ENCODE data around the gene LRRC71.

LRRC71 gene

DNA sequence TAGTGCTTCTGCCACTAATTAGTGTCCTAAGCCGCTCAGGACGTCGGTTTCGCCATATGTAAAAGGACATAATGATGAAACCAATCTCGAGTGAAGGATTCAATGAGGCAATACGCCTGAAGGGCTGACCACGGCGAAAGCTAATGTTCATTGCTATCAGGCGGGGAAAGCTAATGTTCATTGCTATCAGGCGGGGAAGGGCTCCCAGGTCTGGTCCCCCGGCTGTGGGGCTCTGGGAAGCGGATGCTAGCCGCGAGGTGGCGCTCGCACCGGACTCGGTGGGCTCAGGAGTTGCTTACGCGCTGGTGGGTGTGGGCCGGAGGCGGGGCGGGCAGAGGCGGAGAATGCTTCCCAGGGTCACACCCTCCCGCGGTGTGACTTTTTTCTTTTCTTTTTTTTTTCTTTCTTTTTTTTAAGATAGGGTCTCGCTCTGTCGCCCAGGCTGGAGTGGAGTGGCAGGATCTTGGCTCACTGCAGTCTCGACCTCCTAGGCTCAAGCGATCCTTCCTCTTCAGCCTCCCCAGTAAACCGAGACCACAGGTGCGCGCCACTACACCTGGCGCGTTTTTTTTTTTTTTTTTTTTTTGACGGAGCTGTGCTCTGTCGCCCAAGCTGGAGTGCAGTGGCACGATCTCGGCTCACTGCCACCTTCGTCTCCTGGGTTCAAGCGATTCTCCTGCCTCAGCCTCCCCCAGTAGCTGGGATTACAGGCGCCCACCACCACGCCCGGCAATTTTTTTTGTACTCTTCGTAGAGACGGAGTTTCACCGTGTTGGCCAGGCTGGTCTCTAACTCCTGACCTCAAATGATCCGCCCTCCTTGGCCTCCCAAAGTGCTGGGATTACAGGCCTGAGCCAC lies 28.0 kb upstream of the LRRC71 start:
- DNase-seq (ENCODE audit: low spot score) = peak; percentile 83

GRCh38 chr1:156893048-156893953 lies 27.1 kb upstream of the LRRC71 start, which contains the start of gene PEAR1:
Gene PEAR1 (plus strand): TSS chr1:156893718. CDS start chr1:156903927, 10,209 bp downstream.
- DNase-seq (ENCODE audit: low spot score) = no peak

DNA sequence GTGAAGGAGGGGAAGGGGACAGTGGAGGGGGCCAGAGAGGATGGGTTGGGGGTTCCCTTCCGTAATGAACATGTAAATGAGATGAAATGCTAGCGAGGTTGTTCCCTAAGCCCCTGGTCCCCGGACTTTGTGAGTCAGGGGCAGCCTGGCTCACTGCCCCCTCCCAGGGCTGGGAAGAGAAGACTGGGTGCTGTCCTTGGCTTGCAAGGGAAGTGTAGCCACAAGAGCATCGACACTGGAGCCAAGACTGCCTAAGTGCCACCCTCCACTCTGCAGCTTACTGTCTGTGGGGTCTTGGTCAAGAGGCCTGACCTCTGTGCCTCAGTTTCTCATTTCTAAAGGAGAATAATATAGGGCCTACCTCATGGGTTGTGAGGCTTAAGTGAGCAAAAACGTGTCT lies 26.4 kb upstream of the LRRC71 start:
- no peak for DNase-seq (ENCODE audit: low spot score)

DNA sequence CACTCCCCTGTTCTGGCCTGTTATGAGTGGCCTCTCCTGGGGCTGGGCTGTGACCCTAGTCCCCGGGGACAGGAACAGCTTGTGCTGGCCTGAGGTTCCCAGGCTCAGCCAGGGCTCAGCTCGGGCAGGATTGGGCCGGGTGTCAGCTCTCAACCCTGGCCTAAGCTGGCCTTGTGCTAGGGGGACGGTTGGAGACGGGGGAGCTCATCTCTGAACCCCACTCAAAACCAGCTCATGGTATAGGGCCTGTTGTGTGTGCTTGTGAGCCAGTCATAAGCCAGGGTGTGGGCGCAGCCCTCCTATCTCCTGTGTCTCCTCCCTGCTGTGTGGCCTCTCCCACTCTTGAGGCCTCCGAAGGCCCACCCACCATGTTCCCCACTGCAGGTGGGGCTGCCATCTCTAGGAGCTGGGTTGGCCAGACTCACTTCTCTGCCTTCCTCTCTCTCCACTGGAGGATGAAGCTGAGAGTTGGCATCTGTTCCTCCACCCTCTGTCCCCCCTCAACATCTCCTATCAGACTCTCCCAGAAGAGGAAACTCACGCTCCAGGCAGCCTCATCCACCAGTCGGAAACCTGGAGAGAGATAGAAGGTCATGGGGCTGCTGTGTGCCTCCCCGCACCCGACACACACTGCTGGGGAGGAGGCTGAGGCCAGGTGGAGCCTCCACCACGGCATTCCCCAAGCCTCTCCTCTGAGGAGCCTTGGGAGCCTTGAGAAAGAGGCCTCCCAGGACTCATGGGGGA lies 25.5 kb upstream of the LRRC71 start:
- no peak for DNase-seq (ENCODE audit: low spot score)

GRCh38 chr1:156895455-156895812 lies 25.0 kb upstream of the LRRC71 start:
- DNase-seq (ENCODE audit: low spot score) = no peak

DNA sequence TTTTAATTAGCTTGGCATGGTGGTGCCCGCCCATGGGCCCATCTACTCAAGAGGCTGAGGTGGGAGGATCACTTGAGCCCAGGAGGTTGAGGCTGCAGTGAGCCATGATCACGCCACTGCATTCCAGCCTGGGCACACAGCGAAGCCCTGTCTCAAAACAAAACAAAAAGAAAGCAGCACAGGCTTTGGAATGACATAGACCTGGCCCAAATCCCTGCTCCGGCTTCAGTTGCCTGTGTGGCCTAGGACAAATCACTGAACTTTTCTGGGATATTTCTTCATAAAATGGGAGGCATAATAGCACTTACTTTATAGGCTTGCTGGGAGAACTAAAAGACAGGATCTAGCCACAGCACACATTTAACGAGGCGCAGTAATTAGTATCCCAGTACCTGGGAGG lies 24.5 kb upstream of the LRRC71 start:
- DNase-seq (ENCODE audit: low spot score) = no peak

GRCh38 chr1:156896490-156897033 lies 23.9 kb upstream of the LRRC71 start:
- DNase-seq (ENCODE audit: low spot score) = peak; percentile 53

DNA sequence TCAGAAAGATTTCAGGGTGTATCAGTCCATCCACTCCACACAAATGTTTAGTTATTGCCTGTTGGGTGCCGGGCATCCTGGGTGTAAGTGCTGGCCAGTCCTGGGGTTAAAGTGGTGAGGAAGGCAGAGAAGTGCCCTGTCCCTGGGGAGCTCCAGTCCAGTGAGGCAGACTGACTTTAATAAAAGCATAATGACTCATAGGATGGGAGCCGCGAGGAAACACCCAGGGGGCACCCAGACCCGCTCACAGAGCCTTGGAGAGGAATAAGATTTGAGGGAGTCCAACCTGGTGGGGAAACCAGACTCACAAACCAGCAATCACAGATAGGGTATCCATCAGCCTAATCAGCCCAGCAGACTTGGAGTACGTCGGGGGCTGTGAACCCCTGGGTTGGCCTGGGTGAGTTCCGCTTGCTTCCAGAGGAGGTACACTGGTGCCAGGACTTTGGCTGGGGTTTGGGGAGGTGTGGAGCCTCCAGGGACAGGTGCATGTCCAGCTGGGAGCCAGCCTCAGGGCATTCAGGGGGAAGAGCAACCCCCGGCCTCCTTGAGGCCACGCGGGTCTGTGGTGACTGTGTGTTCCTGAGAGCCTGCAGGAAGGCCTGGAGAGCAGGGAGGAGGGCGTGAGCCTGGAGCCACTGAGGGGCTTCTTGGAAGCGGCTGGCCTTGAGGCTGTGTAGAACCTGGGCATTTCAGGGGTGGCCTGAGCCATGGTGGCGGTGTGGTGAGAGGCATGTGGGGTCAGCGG lies 23.2 kb upstream of the LRRC71 start:
- peak; percentile 66 for DNase-seq (ENCODE audit: low spot score)

DNA sequence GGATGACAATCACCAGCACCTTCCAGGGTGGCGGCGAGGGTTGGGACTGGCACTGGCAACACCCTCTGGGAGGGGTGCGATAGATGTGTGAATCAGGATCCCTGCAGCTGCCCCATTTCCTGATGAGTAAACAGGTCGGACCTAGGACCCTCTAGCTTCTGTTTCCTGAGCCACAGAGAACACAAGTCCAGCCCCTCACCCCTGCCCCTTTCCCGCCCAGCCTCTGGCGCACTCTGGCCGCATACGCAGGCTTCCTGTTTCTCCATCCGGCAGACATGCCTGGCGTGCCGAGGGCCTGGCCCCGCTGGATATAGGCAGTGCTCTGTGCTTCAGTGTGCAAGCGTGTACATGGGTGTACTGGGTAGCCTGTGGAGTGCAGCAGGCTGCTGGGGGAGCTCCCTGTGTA lies 22.3 kb upstream of the LRRC71 start:
- no peak for DNase-seq (ENCODE audit: low spot score)

GRCh38 chr1:156898971-156899664 lies 21.3 kb upstream of the LRRC71 start:
- DNase-seq (ENCODE audit: low spot score) = no peak

- DNase-seq (ENCODE audit: low spot score) = no peak
These were observed 20.3 kb upstream of the LRRC71 start for GRCh38 chr1:156899956-156900718.

GRCh38 chr1:156900896-156901589 lies 19.4 kb upstream of the LRRC71 start:
- no peak for DNase-seq (ENCODE audit: low spot score)

GRCh38 chr1:156901590-156901900 lies 18.9 kb upstream of the LRRC71 start:
- no peak for DNase-seq (ENCODE audit: low spot score)

- DNase-seq (ENCODE audit: low spot score) = no peak
These were observed 18.2 kb upstream of the LRRC71 start for GRCh38 chr1:156901966-156902915.

DNA sequence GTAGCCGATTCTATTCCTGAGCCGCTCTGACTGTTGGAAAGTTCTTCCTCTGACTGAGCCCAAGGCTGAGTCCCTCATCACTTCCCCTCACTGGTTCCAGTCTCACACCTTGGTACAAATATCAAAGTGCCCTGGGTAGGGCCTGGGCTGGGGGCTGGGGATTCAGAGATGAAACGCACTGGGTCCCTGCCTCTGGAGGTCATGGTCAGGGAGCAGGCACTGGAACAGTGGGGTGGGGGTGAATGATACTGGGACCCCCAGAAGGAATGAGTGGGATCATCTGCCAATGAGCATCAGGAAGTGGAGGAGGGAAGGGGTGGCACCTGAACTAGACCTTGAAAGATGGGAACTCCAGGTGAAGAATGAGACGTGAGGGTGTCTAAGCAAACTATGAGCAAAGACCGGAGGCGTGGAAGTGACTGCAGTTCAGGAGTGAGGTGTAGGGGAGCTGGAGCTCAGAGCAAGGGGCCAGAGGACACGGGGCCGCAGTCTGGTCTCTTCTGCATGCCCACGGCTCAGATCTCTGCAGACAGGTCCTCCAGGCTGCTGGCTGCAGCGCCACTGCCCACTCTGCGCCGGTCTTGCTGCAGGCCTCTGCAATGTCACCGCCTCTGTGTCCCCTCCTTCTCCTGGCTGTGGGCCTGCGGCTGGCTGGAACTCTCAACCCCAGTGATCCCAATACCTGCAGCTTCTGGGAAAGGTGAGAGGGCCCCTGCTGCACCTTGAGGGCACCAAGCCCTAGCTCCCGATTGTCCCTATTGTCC lies 16.9 kb upstream of the LRRC71 start:
- DNase-seq (ENCODE audit: low spot score) = no peak

- DNase-seq (ENCODE audit: low spot score) = no peak
These were observed 16.1 kb upstream of the LRRC71 start for GRCh38 chr1:156904187-156904959.

- no peak for DNase-seq (ENCODE audit: low spot score)
These were observed 15.3 kb upstream of the LRRC71 start for GRCh38 chr1:156905176-156905575.

All from COLO829 (cell line).